Activated CD4-positive, alpha-beta T cell treated with anti-CD3 and anti-CD28 coated beads, Interleukin-2, amount 10 ng/mL, durations not matched to agents 7 days and 5 days (primary cell): ENCODE data around the gene GNB1L. TPM values are rescaled to one million over a fixed set of nuclear protein-coding genes. Genes with fewer than 3 reads are reported as not detected.

Source experiments
- CTCF ChIA-PET: fragments of 350-600 bp; sonication (Branson Sonifier 250); formaldehyde crosslinking; loops from one replicate; lab custom pipeline; 2021; ENCODE audit warnings: antibody characterized with exemption; lab: Charles Lee
- POLR2A ChIA-PET: fragments of 350-600 bp; sonication (Branson Sonifier 250); formaldehyde crosslinking; loops from one replicate; lab custom pipeline; 2021; ENCODE audit warnings: antibody characterized with exemption; lab: Charles Lee
- DNase-seq: peaks from one replicate; pipeline ENCODE4 v3.0.0-alpha.2; 2020
- H3K27ac Mint-ChIP-seq: one replicate; pipeline ENCODE4 v1.8.0; 2021; ENCODE audit warnings: mild to moderate bottlenecking, moderate library complexity, mixed read lengths
- H3K27me3 Mint-ChIP-seq: one replicate; pipeline ENCODE4 v1.8.0; 2021; ENCODE audit warnings: mixed read lengths
- H3K36me3 Mint-ChIP-seq: one replicate; pipeline ENCODE4 v1.8.0; 2021; ENCODE audit warnings: low read depth, mixed read lengths
- H3K4me1 Mint-ChIP-seq: one replicate; pipeline ENCODE4 v1.8.0; 2021; ENCODE audit warnings: mixed read lengths
- H3K4me3 Mint-ChIP-seq: one replicate; pipeline ENCODE4 v1.8.0; 2021; ENCODE audit warnings: mild to moderate bottlenecking, moderate library complexity, mixed read lengths
- H3K9me3 Mint-ChIP-seq: one replicate; pipeline ENCODE4 v1.8.0; 2021; ENCODE audit warnings: mixed read lengths
- total RNA-seq, 2 experiments: library from RNA; stranded (reverse); gene quantifications; one replicate each; pipeline ENCODE4 v1.2.3, GENCODE V29; 2021

GNB1L gene
- total RNA-seq, 2 experiments from 2014 or later: 5.3 to 7.3 TPM

GRCh38 chr22:19848298-19849224 is 6.1 kb downstream of the GNB1L start:
- peaks cover 32% of the 10 kb centered on the region for H3K36me3 Mint-ChIP-seq
- H3K27ac Mint-ChIP-seq: no peak overlapping the region
- ChIA-PET POLR2A (interaction anchor here (0.7 kb wide), 1 partner anchor 32 kb away, joined by 3 read pairs; no protein-coding TSS in a partner anchor), CTCF (interaction anchor here (0.6 kb wide), 1 partner anchor 122 kb away, joined by 4 read pairs; no protein-coding TSS in a partner anchor)
- H3K9me3 Mint-ChIP-seq: no peaks in the 10 kb centered on the region
- peaks cover 45% of the 10 kb centered on the region for H3K4me1 Mint-ChIP-seq
- no peaks in the 10 kb centered on the region for H3K27me3 Mint-ChIP-seq
- no peak overlapping the region for H3K4me3 Mint-ChIP-seq
- DNase-seq: no peak

GRCh38 chr22:19847345-19847632 is 7.4 kb downstream of the GNB1L start:
- no peaks in the 10 kb centered on the region for H3K9me3 Mint-ChIP-seq
- no peak overlapping the region for H3K4me3 Mint-ChIP-seq
- POLR2A ChIA-PET: interaction anchor here (0.6 kb wide), 1 partner anchor 424 kb away, joined by 3 read pairs; no protein-coding TSS in a partner anchor
- H3K27me3 Mint-ChIP-seq: no peaks in the 10 kb centered on the region
- no peak overlapping the region for H3K27ac Mint-ChIP-seq
- peaks cover 28% of the 10 kb centered on the region for H3K36me3 Mint-ChIP-seq
- peaks cover 33% of the 10 kb centered on the region for H3K4me1 Mint-ChIP-seq
- DNase-seq: no peak
- CTCF ChIA-PET: no interaction called here

GRCh38 chr22:19846620-19847344 is 7.9 kb downstream of the GNB1L start:
- no peaks in the 10 kb centered on the region for H3K9me3 Mint-ChIP-seq
- H3K27me3 Mint-ChIP-seq: no peaks in the 10 kb centered on the region
- no peak overlapping the region for H3K4me3 Mint-ChIP-seq
- CTCF ChIA-PET: no interaction called here
- POLR2A ChIA-PET: interaction anchor here (0.6 kb wide), 1 partner anchor 424 kb away, joined by 3 read pairs; no protein-coding TSS in a partner anchor
- peaks cover 24% of the 10 kb centered on the region for H3K36me3 Mint-ChIP-seq
- H3K4me1 Mint-ChIP-seq: peaks cover 29% of the 10 kb centered on the region
- no peak for DNase-seq
- H3K27ac Mint-ChIP-seq: no peak overlapping the region

- Mint-ChIP-seq H3K4me3 (no peak overlapping the region), H3K27ac (peak overlapping the region; percentile 89), H3K36me3 (peaks cover 18% of the 10 kb centered on the region)
Observed at GRCh38 chr22:19845054-19845722, 9.5 kb downstream of the GNB1L start.

GRCh38 chr22:19844377-19845053 is 10.2 kb downstream of the GNB1L start:
- DNase-seq: peak; percentile 37
- POLR2A ChIA-PET: no interaction called here
- Mint-ChIP-seq H3K36me3 (peaks cover 12% of the 10 kb centered on the region), H3K9me3 (no peaks in the 10 kb centered on the region), H3K4me3 (no peak overlapping the region), H3K27ac (peak overlapping the region; percentile 89), H3K4me1 (peaks cover 22% of the 10 kb centered on the region), H3K27me3 (no peaks in the 10 kb centered on the region)
- CTCF ChIA-PET: interaction anchor here (0.8 to 1.5 kb wide), 2 partner anchors 11 to 12 kb away, joined by 3 to 4 read pairs; no protein-coding TSS in a partner anchor

More at GRCh38 chr22:19845054-19845722, 9.5 kb downstream of the GNB1L start:
- DNase-seq: no peak
- no peaks in the 10 kb centered on the region for H3K27me3 Mint-ChIP-seq
- ChIA-PET CTCF (interaction anchor here (0.8 to 1.5 kb wide), 2 partner anchors 11 to 13 kb away, joined by 3 to 4 read pairs; no protein-coding TSS in a partner anchor), POLR2A (no interaction called here)
- H3K4me1 Mint-ChIP-seq: peaks cover 25% of the 10 kb centered on the region
- no peaks in the 10 kb centered on the region for H3K9me3 Mint-ChIP-seq

GRCh38 chr22:19843857-19844376 is 10.8 kb downstream of the GNB1L start:
- CTCF ChIA-PET: interaction anchor here (1.5 kb wide), 1 partner anchor 12 kb away, joined by 4 read pairs; no protein-coding TSS in a partner anchor
- POLR2A ChIA-PET: no interaction called here
- Mint-ChIP-seq H3K4me1 (peaks cover 20% of the 10 kb centered on the region), H3K9me3 (no peaks in the 10 kb centered on the region), H3K27ac (peak overlapping the region; percentile 89), H3K36me3 (peaks cover 11% of the 10 kb centered on the region), H3K4me3 (no peak overlapping the region), H3K27me3 (no peaks in the 10 kb centered on the region)
- DNase-seq: no peak

GRCh38 chr22:19843107-19843856 is 11.4 kb downstream of the GNB1L start:
- Mint-ChIP-seq H3K27me3 (no peaks in the 10 kb centered on the region), H3K4me3 (no peak overlapping the region), H3K27ac (no peak overlapping the region), H3K4me1 (peaks cover 20% of the 10 kb centered on the region), H3K36me3 (peaks cover 11% of the 10 kb centered on the region), H3K9me3 (no peaks in the 10 kb centered on the region)
- DNase-seq: no peak
- ChIA-PET POLR2A (no interaction called here), CTCF (interaction anchor here (1.5 kb wide), 1 partner anchor 13 kb away, joined by 4 read pairs; no protein-coding TSS in a partner anchor)

- ChIA-PET POLR2A (no interaction called here), CTCF (no interaction called here)
- no peaks in the 10 kb centered on the region for H3K27me3 Mint-ChIP-seq
- H3K27ac Mint-ChIP-seq: no peak overlapping the region
- H3K9me3 Mint-ChIP-seq: no peaks in the 10 kb centered on the region
- H3K4me3 Mint-ChIP-seq: no peak overlapping the region
- DNase-seq: no peak
- H3K36me3 Mint-ChIP-seq: peaks cover 6% of the 10 kb centered on the region
- H3K4me1 Mint-ChIP-seq: peaks cover 19% of the 10 kb centered on the region
Observed at GRCh38 chr22:19842393-19843106, 12.1 kb downstream of the GNB1L start.

GRCh38 chr22:19841641-19842392 is 12.9 kb downstream of the GNB1L start:
- H3K27ac Mint-ChIP-seq: no peak overlapping the region
- H3K9me3 Mint-ChIP-seq: no peaks in the 10 kb centered on the region
- POLR2A ChIA-PET: interaction anchor here (0.6 kb wide), 1 partner anchor 1725 kb away, joined by 3 read pairs; no protein-coding TSS in a partner anchor

GRCh38 chr22:19840955-19841640 is 13.6 kb downstream of the GNB1L start:
- H3K9me3 Mint-ChIP-seq: no peaks in the 10 kb centered on the region
- H3K27ac Mint-ChIP-seq: no peak overlapping the region
- ChIA-PET CTCF (no interaction called here), POLR2A (no interaction called here)
- peaks cover 19% of the 10 kb centered on the region for H3K4me1 Mint-ChIP-seq
- DNase-seq: no peak
- H3K4me3 Mint-ChIP-seq: no peak overlapping the region
- H3K27me3 Mint-ChIP-seq: no peaks in the 10 kb centered on the region
- no peaks in the 10 kb centered on the region for H3K36me3 Mint-ChIP-seq

More at GRCh38 chr22:19841641-19842392, 12.9 kb downstream of the GNB1L start:
- CTCF ChIA-PET: no interaction called here
- H3K4me3 Mint-ChIP-seq: no peak overlapping the region
- no peaks in the 10 kb centered on the region for H3K27me3 Mint-ChIP-seq
- DNase-seq: no peak
- H3K36me3 Mint-ChIP-seq: no peaks in the 10 kb centered on the region
- H3K4me1 Mint-ChIP-seq: peaks cover 19% of the 10 kb centered on the region
